CD8-positive, alpha-beta memory T cell (primary cell): Measurements from ENCODE around the gene RNU1-1. TPM values are rescaled to one million over a fixed set of nuclear protein-coding genes. Genes with fewer than 3 reads are reported as not detected.
"Not testable (repeated sequence)": the region's sequence is repeated elsewhere in the genome, so short reads cannot be mapped to it uniquely, and the experiment has no call there.

Experiments used
- CTCF ChIA-PET: fragments of 350-600 bp; sonication (Branson Sonifier 250); formaldehyde crosslinking; loops from one replicate; lab custom pipeline; 2021; ENCODE audit warnings: antibody characterized with exemption; lab: Charles Lee
- POLR2A ChIA-PET: fragments of 350-600 bp; sonication (Branson Sonifier 250); formaldehyde crosslinking; loops from one replicate; lab custom pipeline; 2021; ENCODE audit warnings: antibody characterized with exemption; lab: Charles Lee
- DNase-seq, 5 donors: peaks; one replicate each; pipeline versions ENCODE4 v3.0.0 to v3.0.0-alpha.2; 2020 to 2022; ENCODE audit warnings: mixed read lengths in 1 of 5
- H3K27ac ChIP-seq: one replicate; pipeline ENCODE4 v1.7.0; 2013; ENCODE audit warnings: low read depth, mild to moderate bottlenecking, low read length, moderate library complexity
- H3K27me3 ChIP-seq: 2 replicates; pipeline ENCODE4 v1.7.0; 2013; ENCODE audit warnings: low read length, mild to moderate bottlenecking; ENCODE audit not compliant: insufficient read depth, poor library complexity, severe bottlenecking
- H3K36me3 ChIP-seq: 2 replicates; pipeline ENCODE4 v1.7.0; 2013; ENCODE audit warnings: mild to moderate bottlenecking, low read length, moderate library complexity; ENCODE audit not compliant: insufficient read depth
- H3K4me1 ChIP-seq: 2 replicates; pipeline ENCODE4 v1.7.0; 2013; ENCODE audit warnings: mild to moderate bottlenecking, low read length, moderate library complexity; ENCODE audit not compliant: insufficient read depth
- H3K4me3 ChIP-seq: 2 replicates; pipeline ENCODE4 v1.7.0; 2013; ENCODE audit warnings: mild to moderate bottlenecking, low read length
- H3K9me3 ChIP-seq: 2 replicates; pipeline ENCODE4 v1.7.0; 2013; ENCODE audit warnings: mild to moderate bottlenecking, low read length
- H3K27ac Mint-ChIP-seq, 8 donors: one replicate each; pipeline ENCODE4 v1.8.0; 2020 to 2021; ENCODE audit warnings: mixed read lengths in 8 of 8, mild to moderate bottlenecking in 6 of 8, inconsistent platforms in 3 of 8, moderate library complexity in 3 of 8
- H3K27me3 Mint-ChIP-seq, 2 donors: one replicate each; pipeline ENCODE4 v1.8.0; 2020 to 2021; ENCODE audit warnings: mixed read lengths in 2 of 2, mild to moderate bottlenecking in 1 of 2, moderate library complexity in 1 of 2
- H3K36me3 Mint-ChIP-seq, 3 donors: one replicate each; pipeline ENCODE4 v1.8.0; 2020 to 2021; ENCODE audit warnings: mixed read lengths in 3 of 3, inconsistent platforms in 1 of 3, mild to moderate bottlenecking in 1 of 3
- H3K4me1 Mint-ChIP-seq, 3 donors: one replicate each; pipeline ENCODE4 v1.8.0; 2020 to 2021; ENCODE audit warnings: mixed read lengths in 3 of 3, inconsistent platforms in 1 of 3, mild to moderate bottlenecking in 1 of 3
- H3K4me3 Mint-ChIP-seq, 7 donors: one replicate each; pipeline ENCODE4 v1.8.0; 2020 to 2021; ENCODE audit warnings: mixed read lengths in 7 of 7, mild to moderate bottlenecking in 6 of 7, moderate library complexity in 4 of 7, inconsistent platforms in 2 of 7
- H3K9me3 Mint-ChIP-seq, 5 donors: one replicate each; pipeline ENCODE4 v1.8.0; 2020 to 2022; ENCODE audit warnings: mixed read lengths in 5 of 5, mild to moderate bottlenecking in 3 of 5, moderate library complexity in 2 of 5, inconsistent platforms in 1 of 5
- polyA plus RNA-seq: library from polyadenylated mRNA; unstranded; fragments of 300-500 nt; fragmentation: Illumina TruSeq; gene quantifications from one replicate; pipeline ENCODE4 v1.2.3, GENCODE V29; 2021
- total RNA-seq, 2 experiments: library from RNA; stranded (reverse); gene quantifications; one replicate each; pipeline ENCODE4 v1.2.3, GENCODE V29; 2021

RNU1-1 gene
- total and polyA plus RNA-seq, 3 experiments from 2014 or later: 1,293 to 1,300 TPM; not detected in 1

- H3K27me3 ChIP-seq, H3K4me3 ChIP-seq, H3K9me3 ChIP-seq, POLR2A ChIA-PET, H3K4me1 ChIP-seq, DNase-seq, H3K27ac ChIP-seq, CTCF ChIA-PET, H3K36me3 Mint-ChIP-seq, H3K4me3 Mint-ChIP-seq, H3K27ac Mint-ChIP-seq, H3K9me3 Mint-ChIP-seq, H3K36me3 ChIP-seq: not testable (repeated sequence)
- peaks cover 37 to 51% of the 10 kb centered on the region in 2 donors for H3K27me3 Mint-ChIP-seq
- H3K4me1 Mint-ChIP-seq: peaks cover 0 to 11% (median 6%) of the 10 kb centered on the region in 3 donors
These were observed 5.3 kb upstream of the RNU1-1 start for GRCh38 chr1:16519255-16519951.

DNA sequence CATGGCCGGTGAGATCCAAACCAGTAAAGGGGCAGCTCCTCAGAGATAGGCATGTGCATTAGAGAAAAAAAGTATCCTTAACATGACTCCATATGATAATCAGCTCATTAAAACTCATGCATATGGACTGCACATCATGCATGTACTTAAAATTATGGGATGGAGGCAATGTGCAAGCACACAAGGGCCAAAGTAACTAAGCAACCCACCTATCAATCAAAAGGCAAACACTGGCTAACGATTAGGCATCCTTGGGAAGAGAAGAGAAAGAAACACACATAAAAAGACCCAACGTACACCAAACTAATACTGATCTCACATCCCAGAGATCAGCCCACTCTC, 4.8 kb upstream of the RNU1-1 start:
- not testable (repeated sequence) for H3K36me3 Mint-ChIP-seq, H3K36me3 ChIP-seq, H3K9me3 Mint-ChIP-seq, H3K27me3 ChIP-seq, H3K27ac ChIP-seq, H3K27ac Mint-ChIP-seq, H3K4me3 ChIP-seq, DNase-seq, H3K4me1 ChIP-seq, H3K9me3 ChIP-seq, H3K4me3 Mint-ChIP-seq
- CTCF ChIA-PET: interaction anchor here (0.7 kb wide), 1 partner anchor 112 kb away, joined by 3 read pairs; no protein-coding TSS in a partner anchor
- POLR2A ChIA-PET: interaction anchor here (0.7 kb wide), 1 partner anchor 82 kb away, joined by 3 read pairs; the partner anchor contains the start of gene SPATA21
- Mint-ChIP-seq H3K27me3 (peaks cover 37 to 51% of the 10 kb centered on the region in 2 donors), H3K4me1 (peaks cover 0 to 11% (median 6%) of the 10 kb centered on the region in 3 donors)

DNA sequence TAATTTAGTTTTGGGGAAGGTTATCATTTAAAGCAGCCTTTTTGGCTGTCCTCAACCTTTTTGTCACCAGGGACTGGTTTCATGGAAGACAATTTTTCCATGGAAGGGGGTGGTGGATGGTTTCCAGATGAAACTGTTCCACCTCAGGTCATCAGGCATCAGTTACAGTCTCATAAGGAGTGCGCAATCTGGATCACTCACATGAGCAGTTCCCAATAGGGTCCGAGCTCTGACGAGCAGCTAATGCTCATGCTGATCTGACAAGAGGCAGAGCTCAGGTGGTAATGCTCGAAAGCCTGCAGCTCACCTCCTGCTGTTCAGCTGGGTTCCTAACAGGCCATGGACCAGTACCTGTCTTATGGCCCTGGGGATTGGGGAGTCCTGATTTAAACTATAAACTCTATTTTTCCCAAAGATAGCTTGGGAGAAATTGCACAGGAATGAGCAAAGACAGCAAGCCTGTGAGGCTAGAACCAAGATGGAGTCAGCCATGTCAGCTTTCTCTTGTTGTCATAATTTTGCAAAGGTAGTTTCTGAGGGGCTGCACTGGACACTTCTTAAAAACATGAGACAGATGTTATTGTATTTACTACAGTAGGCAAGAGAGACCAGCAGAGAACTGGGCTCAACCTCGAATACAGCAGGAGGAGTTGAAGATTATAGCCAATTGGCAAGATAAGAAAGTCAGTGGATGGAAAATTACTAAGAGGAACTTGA, 2.8 kb upstream of the RNU1-1 start:
- H3K4me3 Mint-ChIP-seq, H3K27ac ChIP-seq, H3K9me3 ChIP-seq, H3K27me3 ChIP-seq, POLR2A ChIA-PET, H3K4me1 ChIP-seq, H3K9me3 Mint-ChIP-seq, DNase-seq, H3K36me3 ChIP-seq, H3K4me3 ChIP-seq, H3K36me3 Mint-ChIP-seq: not testable (repeated sequence)
- peaks cover 0 to 11% (median 6%) of the 10 kb centered on the region in 3 donors for H3K4me1 Mint-ChIP-seq
- H3K27ac Mint-ChIP-seq: peak overlapping the region in 1 of 8 donors; percentile 12
- CTCF ChIA-PET: interaction anchor here (1.3 kb wide), 1 partner anchor 77 kb away, joined by 3 read pairs; the partner anchor contains the start of gene NECAP2
- peaks cover 34 to 47% of the 10 kb centered on the region in 2 donors for H3K27me3 Mint-ChIP-seq

DNA sequence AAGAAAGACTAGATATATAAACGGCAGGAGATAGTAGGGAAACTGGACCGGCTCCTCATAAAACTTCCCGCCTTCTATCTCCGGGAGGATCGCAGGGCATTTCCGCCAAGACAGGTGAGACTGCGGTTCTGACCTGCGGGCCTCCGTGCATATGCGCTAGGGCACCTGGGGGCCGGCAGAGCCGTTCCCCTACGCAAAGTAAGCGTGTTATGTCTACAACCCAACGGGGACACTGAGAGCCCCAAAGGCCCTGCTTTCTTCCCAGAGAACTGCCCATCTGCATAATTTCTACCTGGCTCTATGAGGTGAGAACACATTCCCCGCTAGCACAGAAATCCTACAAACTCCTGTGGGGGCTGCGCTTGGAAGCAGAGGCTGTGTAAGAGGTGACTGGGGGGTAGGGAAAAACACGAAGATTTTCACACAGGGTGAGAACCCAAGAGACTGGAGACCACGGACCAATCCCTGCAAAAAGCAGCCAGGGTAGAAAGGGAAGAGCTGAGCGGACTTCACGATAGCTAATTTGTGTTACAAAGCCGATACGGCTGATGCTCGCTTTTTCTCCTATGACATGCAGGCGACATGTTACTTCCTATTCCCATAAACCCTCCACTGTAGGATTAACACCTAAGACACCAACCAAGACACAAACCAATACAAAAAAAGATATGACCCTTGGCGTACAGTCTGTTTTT, 526 bp downstream of the RNU1-1 start:
- CTCF ChIA-PET, H3K36me3 Mint-ChIP-seq, H3K4me3 ChIP-seq, H3K27me3 ChIP-seq, H3K4me1 ChIP-seq, H3K36me3 ChIP-seq, H3K4me3 Mint-ChIP-seq, H3K9me3 Mint-ChIP-seq, H3K9me3 ChIP-seq, H3K27ac Mint-ChIP-seq, H3K4me1 Mint-ChIP-seq: not testable (repeated sequence)
- peak overlapping the region; percentile 93 for H3K27ac ChIP-seq
- DNase-seq: peak in 4 of 5 donors; percentile 45 to 85 (median 72)
- POLR2A ChIA-PET: interaction anchor here (0.6 to 0.7 kb wide), 4 partner anchors 14 to 391 kb away, joined by 4 to 5 read pairs (median 5); partner anchors contain the start of gene NECAP2
- H3K27me3 Mint-ChIP-seq: peaks cover 9 to 16% of the 10 kb centered on the region in 2 donors

DNA sequence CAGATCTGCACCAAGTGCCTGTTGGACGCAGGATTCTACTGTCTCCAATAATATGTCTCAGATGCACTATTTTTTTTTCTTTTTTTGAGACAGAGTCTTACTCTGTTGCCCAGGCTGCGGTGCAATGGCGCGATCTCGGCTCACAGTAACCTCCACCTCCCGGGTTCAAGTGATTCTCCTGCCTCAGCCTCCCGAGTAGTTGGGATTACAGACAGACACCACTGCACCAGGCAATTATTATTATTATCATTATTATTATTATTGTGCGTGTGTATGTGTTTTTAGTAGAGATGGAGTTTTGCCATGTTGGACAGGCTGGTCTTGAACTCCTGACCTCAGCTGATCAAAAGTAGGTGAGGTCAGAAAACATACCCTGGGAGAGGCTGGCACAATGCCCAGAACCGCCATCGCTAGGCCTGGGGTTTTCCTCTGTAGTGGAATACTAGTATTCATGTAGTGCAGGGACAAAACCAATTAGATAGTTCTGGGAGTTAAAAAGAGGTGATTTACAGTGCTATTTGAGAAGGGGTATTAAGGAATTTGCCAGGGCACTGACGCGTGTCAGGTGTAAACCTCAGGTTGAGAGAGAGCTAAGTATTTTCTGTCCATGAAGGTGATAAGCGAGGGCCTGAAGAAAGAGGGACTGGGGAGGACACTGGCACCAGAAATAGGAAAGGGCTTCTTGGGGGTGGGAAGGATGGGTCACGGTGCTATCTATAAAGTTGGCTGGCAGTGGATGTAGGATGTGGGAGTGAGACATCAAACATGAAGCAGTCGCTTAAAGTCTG, 1.3 kb downstream of the RNU1-1 start:
- H3K27me3 Mint-ChIP-seq, H3K4me1 Mint-ChIP-seq, H3K9me3 ChIP-seq, H3K36me3 Mint-ChIP-seq, H3K27ac ChIP-seq, H3K27ac Mint-ChIP-seq, POLR2A ChIA-PET, H3K9me3 Mint-ChIP-seq, H3K4me1 ChIP-seq, H3K4me3 ChIP-seq, H3K27me3 ChIP-seq, H3K36me3 ChIP-seq, H3K4me3 Mint-ChIP-seq, CTCF ChIA-PET: not testable (repeated sequence)
- peak in 4 of 5 donors; percentile 22 to 47 (median 31) for DNase-seq

- H3K36me3 ChIP-seq, CTCF ChIA-PET, POLR2A ChIA-PET, H3K27me3 ChIP-seq, H3K4me1 ChIP-seq, H3K9me3 Mint-ChIP-seq, H3K4me1 Mint-ChIP-seq, DNase-seq, H3K27me3 Mint-ChIP-seq, H3K4me3 Mint-ChIP-seq, H3K36me3 Mint-ChIP-seq, H3K27ac ChIP-seq, H3K4me3 ChIP-seq, H3K9me3 ChIP-seq: not testable (repeated sequence)
- H3K27ac Mint-ChIP-seq: peak overlapping the region in 1 of 8 donors; percentile 54
These were observed 2.2 kb downstream of the RNU1-1 start for GRCh38 chr1:16511926-16512325.

DNA sequence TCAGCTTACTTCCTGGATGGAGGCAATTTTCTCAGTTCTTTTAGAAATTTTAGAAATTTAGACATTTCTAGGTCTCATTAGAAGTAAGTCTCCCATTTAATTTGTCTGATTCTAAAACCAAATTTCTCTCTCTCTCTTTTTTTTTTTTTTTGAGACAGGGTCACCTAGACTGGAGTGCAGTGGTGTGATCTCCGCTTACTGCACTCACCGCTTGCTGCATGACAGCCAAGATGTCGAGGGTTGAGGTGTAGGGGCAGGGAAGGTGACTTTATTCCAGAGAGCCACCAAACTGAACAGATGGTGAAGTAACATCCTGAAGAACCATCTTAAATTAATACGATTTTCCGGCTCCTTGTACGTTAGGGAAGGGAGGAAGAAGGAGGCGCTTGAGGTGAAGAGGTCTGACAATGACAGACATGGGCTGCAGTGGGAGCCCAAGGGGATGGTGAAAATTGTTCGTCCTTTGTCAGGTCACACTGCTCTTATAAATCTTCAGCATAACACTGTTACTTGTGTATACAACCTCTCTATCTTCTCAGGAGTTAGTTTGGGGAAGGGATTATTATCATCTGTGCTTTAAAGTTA, 5.1 kb downstream of the RNU1-1 start:
- POLR2A ChIA-PET: interaction anchor here (0.7 kb wide), 1 partner anchor 364 kb away, joined by 5 read pairs; no protein-coding TSS in a partner anchor
- H3K9me3 Mint-ChIP-seq, H3K36me3 ChIP-seq, H3K27ac ChIP-seq, H3K27ac Mint-ChIP-seq, H3K9me3 ChIP-seq, H3K4me3 ChIP-seq, H3K4me3 Mint-ChIP-seq, H3K4me1 Mint-ChIP-seq, H3K27me3 ChIP-seq, H3K27me3 Mint-ChIP-seq, H3K36me3 Mint-ChIP-seq, H3K4me1 ChIP-seq, CTCF ChIA-PET: not testable (repeated sequence)
- DNase-seq: peak in 1 of 5 donors; percentile 21
